Urinary bladder (tissue), 4 donors: ENCODE data around the gene NIPAL3. TPM values are rescaled to one million over a fixed set of nuclear protein-coding genes. Genes with fewer than 3 reads are reported as not detected.

Source experiments
- DNase-seq: peaks from one replicate; pipeline ENCODE4 v3.0.0-alpha.2; 2015; ENCODE audit errors: extremely low spot score
- H3K27ac ChIP-seq: one replicate; pipeline ENCODE4 v1.5.1; 2013; ENCODE audit warnings: low read depth, mild to moderate bottlenecking, moderate library complexity
- H3K36me3 ChIP-seq: one replicate; pipeline ENCODE4 v1.6.1; 2013; ENCODE audit warnings: mild to moderate bottlenecking, moderate library complexity; ENCODE audit not compliant: insufficient read depth
- H3K4me1 ChIP-seq: one replicate; pipeline ENCODE4 v1.6.1; 2013; ENCODE audit warnings: mild to moderate bottlenecking, moderate library complexity; ENCODE audit not compliant: insufficient read depth
- H3K4me3 ChIP-seq: one replicate; pipeline ENCODE4 v1.5.1; 2013; ENCODE audit warnings: low read depth, low read length
- WGBS: extraction: QIAGEN DNeasy Blood & Tissue Kit; methylation state at CpG from one replicate; pipeline ENCODE4 v1.1.7; 2013; 5-methylcytosine and 5-hydroxymethylcytosine counted together
- polyA plus RNA-seq: library from polyadenylated mRNA; stranded (reverse); fragments of 200-250 nt; gene quantifications from one replicate; pipeline ENCODE4 v1.2.3, GENCODE V29; 2013
- total RNA-seq: library from RNA; depleted of rRNA; stranded (reverse); fragments of >200 nt; gene quantifications from one replicate; pipeline ENCODE4 v1.2.3, GENCODE V29; 2014
- donor health status: healthy with polysubstance abuse.
- donor health status: healthy.

Gene NIPAL3
- total and polyA plus RNA-seq, 2 donors: 10.8 to 13.9 TPM

- no peak overlapping the region for H3K4me3 ChIP-seq
- no peaks in the 10 kb centered on the region for H3K4me1 ChIP-seq
- DNase-seq: no peak
- 92% methylated on average over 1 of the region's 1 CpG for WGBS
- H3K36me3 ChIP-seq: no peaks in the 10 kb centered on the region
- H3K27ac ChIP-seq: no peak overlapping the region
Measured at GRCh38 chr1:24406788-24407187, 8.8 kb upstream of the NIPAL3 start.

- no peak overlapping the region for H3K4me3 ChIP-seq
- DNase-seq: no peak
- no peaks in the 10 kb centered on the region for H3K4me1 ChIP-seq
- H3K36me3 ChIP-seq: no peaks in the 10 kb centered on the region
- H3K27ac ChIP-seq: no peak overlapping the region
- WGBS: 88% methylated on average over 3 of the region's 3 CpGs
Measured at GRCh38 chr1:24409535-24409934, 6.1 kb upstream of the NIPAL3 start.

GRCh38 chr1:24410750-24411149 lies 4.9 kb upstream of the NIPAL3 start:
- Histone ChIP-seq H3K4me1 (no peaks in the 10 kb centered on the region), H3K27ac (no peak overlapping the region), H3K36me3 (no peaks in the 10 kb centered on the region), H3K4me3 (no peak overlapping the region)
- no peak for DNase-seq
- 93% methylated on average over 7 of the region's 7 CpGs for WGBS

GRCh38 chr1:24411963-24412362 lies 3.6 kb upstream of the NIPAL3 start:
- H3K27ac ChIP-seq: no peak overlapping the region
- H3K4me1 ChIP-seq: no peaks in the 10 kb centered on the region
- H3K4me3 ChIP-seq: no peak overlapping the region
- WGBS: 75% methylated on average over 6 of the region's 6 CpGs
- DNase-seq: no peak
- H3K36me3 ChIP-seq: no peaks in the 10 kb centered on the region

GRCh38 chr1:24412408-24412807 lies 3.2 kb upstream of the NIPAL3 start:
- Histone ChIP-seq H3K4me1 (no peaks in the 10 kb centered on the region), H3K36me3 (no peaks in the 10 kb centered on the region), H3K4me3 (no peak overlapping the region), H3K27ac (no peak overlapping the region)
- DNase-seq: no peak
- WGBS: 90% methylated on average over 1 of the region's 1 CpG

GRCh38 chr1:24413350-24414163 lies 2.0 kb upstream of the NIPAL3 start, which contains the start of gene STPG1:
Gene STPG1, minus strand, starts transcription at chr1:24413782. Its CDS starts 12,394 bp downstream, at chr1:24401388.
- no peaks in the 10 kb centered on the region for H3K4me1 ChIP-seq
- H3K27ac ChIP-seq: no peak within 1 kb of the TSS
- peak; percentile 76 for DNase-seq
- no peaks in the 10 kb centered on the region for H3K36me3 ChIP-seq
- H3K4me3 ChIP-seq: peak within 1 kb of the TSS; percentile 68
- 5% methylated on average over 48 of the region's 48 CpGs for WGBS

- H3K4me1 ChIP-seq: no peaks in the 10 kb centered on the region
- 73% methylated on average over 22 of the region's 22 CpGs for WGBS
Measured at GRCh38 chr1:24414775-24415333, 748 bp upstream of the NIPAL3 start.

GRCh38 chr1:24415910-24416665 lies 486 bp downstream of the NIPAL3 start:
- Histone ChIP-seq H3K4me1 (no peaks in the 10 kb centered on the region), H3K4me3 (peak overlapping the region; percentile 52), H3K27ac (no peak overlapping the region), H3K36me3 (no peaks in the 10 kb centered on the region)
- WGBS: 5% methylated on average over 35 of the region's 35 CpGs
- DNase-seq: no peak

More at GRCh38 chr1:24414775-24415333, 748 bp upstream of the NIPAL3 start:
- Histone ChIP-seq H3K36me3 (no peaks in the 10 kb centered on the region), H3K27ac (no peak overlapping the region), H3K4me3 (no peak overlapping the region)
- DNase-seq: no peak

GRCh38 chr1:24416666-24417391 lies 1.2 kb downstream of the NIPAL3 start:
- peak overlapping the region; percentile 52 for H3K4me3 ChIP-seq
- DNase-seq: no peak
- H3K27ac ChIP-seq: no peak overlapping the region
- WGBS: 63% methylated on average over 10 of the region's 10 CpGs
- H3K36me3 ChIP-seq: no peaks in the 10 kb centered on the region
- no peaks in the 10 kb centered on the region for H3K4me1 ChIP-seq

- no peaks in the 10 kb centered on the region for H3K4me1 ChIP-seq
- no peak for DNase-seq
- no peaks in the 10 kb centered on the region for H3K36me3 ChIP-seq
- WGBS: 81% methylated on average over 1 of the region's 1 CpG
- no peak overlapping the region for H3K4me3 ChIP-seq
- no peak overlapping the region for H3K27ac ChIP-seq
Measured at GRCh38 chr1:24417681-24418080, 2.1 kb downstream of the NIPAL3 start.

- DNase-seq: peak; percentile 57
- H3K27ac ChIP-seq: no peak overlapping the region
- no peaks in the 10 kb centered on the region for H3K4me1 ChIP-seq
- 73% methylated on average over 14 of the region's 14 CpGs for WGBS
- no peaks in the 10 kb centered on the region for H3K36me3 ChIP-seq
- H3K4me3 ChIP-seq: no peak overlapping the region
Measured at GRCh38 chr1:24418898-24419628, 3.5 kb downstream of the NIPAL3 start.

- Histone ChIP-seq H3K4me1 (no peaks in the 10 kb centered on the region), H3K4me3 (no peak overlapping the region), H3K27ac (no peak overlapping the region), H3K36me3 (no peaks in the 10 kb centered on the region)
- 82% methylated on average over 4 of the region's 4 CpGs for WGBS
- no peak for DNase-seq
Measured at GRCh38 chr1:24420547-24420946, 4.9 kb downstream of the NIPAL3 start.

GRCh38 chr1:24421502-24421901 lies 5.9 kb downstream of the NIPAL3 start:
- WGBS: 90% methylated on average over 2 of the region's 2 CpGs
- Histone ChIP-seq H3K4me1 (no peaks in the 10 kb centered on the region), H3K4me3 (no peak overlapping the region), H3K27ac (no peak overlapping the region), H3K36me3 (no peaks in the 10 kb centered on the region)
- DNase-seq: no peak
